Fibroblast of upper back skin (primary cell): ENCODE measurements around the gene NPSR1.
A peak's percentile ranks its signal among the peaks of the same experiment; 100 is the strongest.
"Not testable (repeated sequence)": the region's sequence is repeated elsewhere in the genome, so short reads cannot be mapped to it uniquely, and the experiment has no call there.

Experiments
- DNase-seq: peaks from one replicate; pipeline ENCODE4 v3.0.0-alpha.2; 2013

The NPSR1 gene

DNA sequence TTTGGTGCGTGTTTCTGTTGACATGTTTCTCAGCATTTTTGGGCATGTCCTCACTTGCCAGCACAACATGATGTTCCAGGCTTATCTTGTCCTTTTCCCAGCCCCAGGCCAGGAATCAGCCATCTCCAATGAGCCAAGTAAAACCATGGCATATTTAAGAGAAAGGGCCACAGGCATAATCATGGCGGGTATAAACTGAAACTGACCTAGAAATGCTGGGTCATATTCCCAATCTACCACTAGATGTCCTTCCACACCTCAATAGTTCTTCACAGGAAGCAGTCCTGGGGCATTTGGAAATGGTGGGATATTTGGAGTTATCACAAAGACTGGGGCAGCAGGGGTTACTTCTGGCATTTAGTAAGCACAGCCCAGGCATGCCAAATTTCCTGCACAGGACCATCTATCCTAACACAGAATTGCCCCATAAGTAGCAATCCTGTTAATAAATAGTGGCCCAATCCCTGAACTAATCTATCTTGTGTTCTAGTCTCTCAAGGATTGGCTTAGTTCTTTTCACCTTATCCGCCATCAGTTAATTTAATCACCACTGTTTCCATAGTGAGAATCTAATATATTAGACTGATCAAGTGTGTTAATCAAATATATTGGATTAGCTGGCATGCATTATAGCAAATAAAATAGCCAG lies 101.6 kb downstream of the NPSR1 start:
- peak; percentile 53 for DNase-seq

DNA sequence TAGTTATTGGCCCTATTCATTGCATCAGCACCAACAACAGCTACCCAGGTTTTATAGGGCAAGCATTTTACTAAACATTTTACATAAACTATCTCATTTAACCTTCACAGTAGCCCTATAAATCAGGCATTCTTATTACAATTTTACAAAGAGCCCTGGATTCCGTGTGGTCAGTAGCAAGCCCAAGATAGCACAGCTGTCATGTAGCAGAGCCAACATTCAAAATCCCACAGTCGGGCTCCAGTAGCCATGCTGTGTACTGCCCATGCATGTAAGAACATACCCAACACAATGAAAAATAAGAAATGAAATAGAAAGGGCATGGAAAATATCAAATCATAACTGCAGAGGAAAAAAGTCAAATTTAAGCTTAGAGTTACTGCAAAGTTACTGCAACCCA lies 102.3 kb downstream of the NPSR1 start:
- no peak for DNase-seq

DNA sequence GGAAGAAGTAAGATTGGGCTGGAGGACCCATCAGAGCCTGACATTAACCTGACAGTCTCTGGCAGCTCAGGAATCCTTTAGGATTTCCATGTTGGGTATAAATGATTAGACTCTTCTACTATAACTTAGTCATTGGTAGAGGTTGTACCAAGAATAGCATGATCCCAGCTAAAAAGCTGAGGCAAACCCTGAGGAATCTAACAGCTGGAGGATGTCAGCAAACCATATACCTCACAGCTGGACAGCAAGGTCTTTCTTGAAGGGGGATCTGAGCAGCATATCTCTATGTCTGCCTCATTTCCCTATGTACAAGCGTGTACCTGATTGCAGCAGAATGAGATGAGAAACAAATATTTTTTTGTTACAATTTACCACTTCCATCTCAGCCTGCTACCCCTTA lies 103.2 kb downstream of the NPSR1 start:
- peak; percentile 34 for DNase-seq

DNA sequence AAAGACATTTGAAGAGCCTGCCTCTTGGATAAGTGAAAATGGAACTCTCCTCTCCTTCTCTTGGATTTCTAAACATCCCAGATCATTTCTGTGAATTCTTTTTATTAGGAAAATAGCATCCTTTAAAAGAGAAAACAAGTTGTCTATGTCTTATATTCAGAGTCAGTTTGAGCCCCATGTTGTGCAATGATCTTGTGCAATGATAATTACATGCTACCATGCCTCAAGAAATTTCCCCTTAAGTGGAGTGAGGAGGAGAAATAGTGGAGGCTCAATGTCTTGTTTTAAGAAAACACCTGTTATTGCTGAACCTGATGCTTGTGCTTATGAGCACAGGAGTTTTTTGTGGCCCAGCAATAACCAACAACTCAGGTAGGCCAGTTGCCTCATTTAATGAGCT lies 103.6 kb downstream of the NPSR1 start:
- DNase-seq = no peak

DNA sequence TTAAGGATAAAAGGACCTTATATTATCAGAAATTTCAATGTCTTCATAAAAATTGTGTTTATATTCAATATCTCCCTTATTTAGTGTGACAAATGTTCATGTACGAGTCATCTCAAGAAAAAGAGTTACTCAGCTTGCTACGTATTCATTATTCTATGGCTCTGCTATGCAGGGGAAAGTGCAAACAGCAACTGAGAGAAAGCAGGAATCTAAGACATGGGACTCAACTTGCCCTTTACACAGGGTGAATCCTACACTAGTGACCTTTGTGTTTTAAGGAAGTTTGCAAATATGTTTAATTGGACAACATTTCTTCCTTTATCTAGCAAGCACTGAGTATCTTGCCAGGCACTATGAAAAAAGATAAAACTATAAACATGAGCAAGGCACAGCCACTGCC lies 104.7 kb downstream of the NPSR1 start:
- peak; percentile 31 for DNase-seq

DNA sequence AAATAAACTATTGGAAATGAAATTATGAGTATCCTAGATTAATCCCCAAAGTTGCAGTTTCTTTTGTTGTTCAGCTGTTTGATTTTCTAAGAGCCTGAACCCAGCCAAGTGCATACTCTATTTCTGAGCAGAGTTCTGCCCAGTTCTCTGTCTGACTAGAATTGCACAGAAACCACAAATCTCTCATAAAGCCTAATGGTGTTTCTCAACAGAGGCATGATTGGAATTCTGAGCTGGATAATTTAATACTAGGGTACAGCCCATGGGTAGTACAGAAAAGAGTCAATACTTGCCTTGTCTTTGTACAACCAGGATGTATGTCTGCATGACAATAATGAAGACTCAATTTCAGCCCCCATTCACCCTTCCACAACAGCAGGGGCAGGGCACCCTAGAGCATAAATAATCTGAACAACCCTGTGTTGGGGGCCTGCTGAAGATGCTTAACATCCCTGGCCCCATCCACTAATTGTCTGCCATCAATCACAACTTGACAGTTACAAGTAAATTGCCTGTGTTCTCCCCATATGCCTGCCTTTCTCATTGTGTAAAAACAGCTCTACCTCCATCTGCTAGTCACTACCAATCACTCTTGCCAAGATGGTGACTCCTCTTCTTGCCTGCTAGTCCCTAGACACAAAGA lies 114.4 kb downstream of the NPSR1 start:
- DNase-seq = peak; percentile 28

DNA sequence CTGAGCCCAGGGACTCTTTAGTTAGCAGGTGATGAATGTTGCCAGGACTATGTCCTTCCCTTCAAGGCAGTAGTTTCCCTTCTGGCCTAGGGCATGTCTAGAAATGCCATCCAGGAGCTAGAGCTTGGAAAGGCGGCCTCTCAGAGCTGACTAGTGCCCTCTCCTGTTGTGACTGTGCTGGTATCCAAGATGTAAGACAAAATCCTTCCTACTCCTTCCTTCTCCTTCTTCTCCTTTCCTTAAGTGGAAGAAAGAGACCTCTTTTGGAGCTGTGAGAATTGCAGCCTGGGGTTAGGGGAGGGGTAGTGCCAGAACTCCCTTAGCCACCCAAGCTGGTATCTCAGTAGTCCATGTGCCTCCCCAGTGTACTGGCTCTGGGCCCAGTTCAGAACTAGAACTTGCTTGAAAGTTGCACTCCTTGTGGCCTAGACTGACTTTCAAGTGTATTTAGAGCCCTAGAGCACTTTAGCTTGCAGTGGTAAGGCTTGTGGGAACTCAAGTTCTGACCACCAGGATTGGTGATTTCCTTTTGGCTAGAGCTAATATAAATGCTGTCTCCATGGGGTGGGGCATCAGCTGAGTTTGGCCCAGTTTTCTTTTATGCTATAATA lies 118.8 kb downstream of the NPSR1 start:
- DNase-seq = no peak

DNA sequence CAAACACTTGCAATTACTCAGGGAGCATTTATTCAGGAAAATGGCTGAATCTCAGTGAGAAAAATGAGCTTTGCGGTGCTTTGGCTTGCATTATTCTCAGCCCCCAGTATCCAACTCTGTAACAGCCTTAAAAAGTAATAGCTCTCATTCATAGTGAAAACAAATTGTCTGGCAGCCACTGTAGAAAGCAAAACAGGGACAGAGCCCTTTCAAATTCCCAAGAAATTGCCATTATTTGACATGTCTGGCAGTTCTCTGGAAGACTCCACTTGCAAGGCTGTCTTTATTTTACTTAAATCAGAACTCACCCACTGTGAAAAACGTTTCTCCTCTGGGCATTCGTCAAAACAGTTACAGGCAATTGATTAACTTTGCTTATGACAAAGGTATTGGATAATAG lies 122.5 kb downstream of the NPSR1 start:
- no peak for DNase-seq

DNA sequence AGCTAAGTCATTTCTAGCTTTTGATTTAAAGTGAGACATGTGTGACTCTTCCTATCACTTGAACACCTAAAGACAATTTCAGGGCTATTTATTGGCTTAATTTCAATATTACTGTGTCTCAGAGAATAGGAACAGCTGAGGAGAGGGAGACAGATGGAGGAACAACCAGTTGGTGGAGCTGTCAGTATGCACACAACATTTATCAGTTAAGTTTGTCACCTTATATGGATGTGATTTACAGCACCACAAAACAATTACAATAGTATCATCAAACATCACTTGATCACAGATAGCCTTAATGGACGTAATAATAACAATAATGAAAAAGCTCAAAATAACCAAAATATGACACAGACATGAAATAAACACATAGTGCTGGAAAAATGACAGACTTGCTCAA lies 129.6 kb downstream of the NPSR1 start:
- no peak for DNase-seq

DNA sequence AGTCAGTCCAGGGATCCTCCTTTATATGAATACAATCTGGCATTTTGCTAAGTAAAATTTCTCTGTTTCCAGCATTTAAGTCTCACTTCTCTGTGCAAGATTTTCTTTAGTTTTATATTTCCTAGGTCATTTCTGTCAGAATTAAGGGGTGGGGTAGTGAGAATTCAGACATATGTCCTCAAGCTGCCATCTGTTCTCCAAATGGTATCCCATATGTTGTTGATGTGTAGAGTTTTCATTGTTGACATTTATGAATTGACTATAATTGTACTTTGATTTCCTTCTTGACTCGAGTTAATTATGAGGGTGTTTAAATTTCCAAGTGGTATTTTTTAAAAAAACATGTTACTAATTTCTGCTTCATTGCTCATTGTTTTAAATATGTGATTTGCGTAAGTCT lies 148.8 kb downstream of the NPSR1 start:
- no peak for DNase-seq

DNA sequence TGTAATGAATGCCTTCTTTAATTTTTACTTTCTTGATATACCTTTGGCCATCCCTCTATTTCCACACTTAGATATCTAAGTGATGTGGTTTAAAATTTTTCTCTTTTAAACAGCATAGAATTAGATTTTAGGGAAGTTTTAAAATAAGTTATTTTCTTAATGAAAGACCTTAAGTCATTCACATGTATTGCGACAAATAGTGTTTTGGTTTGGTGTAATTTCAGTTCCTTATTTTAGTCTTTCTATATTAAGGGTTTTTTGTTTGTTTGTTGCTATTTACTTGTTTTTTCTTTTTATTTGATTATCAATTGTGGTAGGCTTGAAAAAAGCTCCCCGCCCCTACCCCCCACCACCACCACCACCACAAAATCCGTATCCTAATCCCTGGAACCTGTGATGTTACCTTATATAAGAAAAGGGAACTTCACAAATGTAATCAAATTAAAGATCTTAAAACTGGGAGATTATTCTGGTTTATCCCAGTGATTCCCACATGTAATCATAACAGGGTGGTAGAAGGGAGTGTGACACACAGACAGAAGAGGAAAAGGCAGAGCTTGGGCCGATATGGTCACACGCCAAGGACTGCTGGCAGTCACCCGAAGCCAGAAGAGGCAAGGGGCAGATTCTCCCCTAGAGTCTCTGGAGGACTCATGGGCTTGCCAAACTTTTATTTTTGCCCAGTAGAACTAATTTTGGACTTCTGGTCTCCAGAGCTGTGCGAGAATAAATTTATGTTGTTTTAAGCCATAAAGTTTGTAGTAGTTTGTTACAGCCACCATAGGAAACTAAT lies 149.7 kb downstream of the NPSR1 start:
- no peak for DNase-seq

DNA sequence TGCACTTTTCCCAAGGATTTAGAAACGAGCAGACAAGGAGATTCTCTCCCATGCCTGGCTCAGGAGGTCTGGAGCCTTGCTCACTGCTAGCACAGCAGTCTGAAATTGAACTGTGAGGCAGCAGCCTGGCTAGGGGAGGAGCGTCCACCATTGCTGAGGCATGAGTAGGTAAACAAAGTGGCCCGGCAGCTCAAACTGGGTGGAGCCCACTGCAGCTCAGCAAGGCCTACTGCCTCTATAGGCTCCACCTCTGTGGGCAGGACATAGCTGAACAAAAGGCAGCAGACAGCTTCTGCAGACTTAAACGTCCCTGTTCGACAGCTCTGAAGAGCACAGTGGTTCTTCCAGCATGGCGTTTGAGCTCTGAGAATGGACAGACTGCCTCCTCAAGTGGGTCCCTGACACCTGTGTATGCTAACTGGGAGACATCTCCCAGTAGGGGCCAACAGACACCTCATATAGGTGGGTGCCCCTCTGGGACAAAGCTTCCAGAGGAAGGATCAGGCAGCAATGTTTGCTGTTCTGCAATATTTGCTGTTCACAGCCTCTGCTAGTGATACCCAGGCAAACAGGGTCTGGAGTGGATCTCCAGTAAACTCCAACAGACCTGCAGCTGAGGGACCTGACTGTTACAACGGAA lies 156.3 kb downstream of the NPSR1 start:
- DNase-seq = not testable (repeated sequence)

DNA sequence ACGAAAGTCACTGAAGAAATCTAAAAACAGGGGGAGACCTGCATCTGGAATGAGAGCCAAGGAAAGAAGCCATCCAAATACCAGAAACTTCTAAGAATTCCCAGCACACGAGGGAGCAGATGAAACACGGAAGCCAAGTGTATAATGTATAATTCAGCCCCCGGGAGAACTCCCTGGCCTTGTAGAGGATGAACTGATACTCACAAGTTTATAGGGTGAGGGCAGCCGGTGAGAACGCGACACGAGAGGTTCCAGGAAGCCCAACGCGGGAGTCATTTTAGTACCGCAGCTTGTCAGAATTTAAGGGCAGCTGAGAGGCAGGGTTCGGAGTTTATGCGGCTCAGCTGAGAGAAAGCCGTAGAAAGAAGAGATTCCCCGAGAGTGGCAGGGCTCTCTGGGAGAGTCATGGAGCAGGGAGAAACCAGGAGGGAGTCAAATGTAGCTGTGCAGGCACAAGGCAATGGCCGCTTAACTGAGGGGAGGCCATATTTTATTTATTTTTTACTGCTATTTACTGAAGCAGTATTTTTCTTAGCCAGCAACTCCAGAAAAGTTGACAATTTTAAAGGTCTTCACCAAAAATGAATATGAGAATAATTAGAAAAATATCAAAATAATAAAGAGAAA lies 164.0 kb downstream of the NPSR1 start:
- no peak for DNase-seq

DNA sequence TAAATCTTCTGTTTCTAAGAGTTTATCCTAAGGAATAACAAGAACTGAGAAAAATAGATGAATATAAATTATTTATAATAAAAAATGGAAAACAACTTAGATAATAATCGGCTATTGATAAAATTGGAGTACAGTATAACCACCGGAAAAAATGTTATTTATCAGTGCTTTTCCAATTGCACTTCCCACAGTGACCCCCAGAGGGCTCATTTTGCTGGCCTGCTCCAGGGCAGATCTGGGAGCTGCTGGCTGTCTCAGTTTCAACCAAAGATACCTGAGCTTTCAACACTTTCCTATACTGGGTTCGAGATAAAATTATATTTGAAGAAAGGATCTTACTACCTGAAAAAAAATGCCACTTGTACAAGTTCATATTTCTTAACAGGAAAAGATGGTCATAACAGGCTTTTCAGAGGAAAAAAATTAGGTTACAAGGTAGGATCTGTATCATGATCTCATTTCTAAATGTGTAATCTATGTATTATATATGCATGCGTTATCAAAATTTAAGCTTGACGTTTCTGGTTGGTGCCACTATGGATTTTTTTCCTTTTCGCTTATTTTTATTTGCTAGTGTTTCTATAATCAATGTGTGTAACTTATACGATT lies 165.7 kb downstream of the NPSR1 start:
- DNase-seq = peak; percentile 48

DNA sequence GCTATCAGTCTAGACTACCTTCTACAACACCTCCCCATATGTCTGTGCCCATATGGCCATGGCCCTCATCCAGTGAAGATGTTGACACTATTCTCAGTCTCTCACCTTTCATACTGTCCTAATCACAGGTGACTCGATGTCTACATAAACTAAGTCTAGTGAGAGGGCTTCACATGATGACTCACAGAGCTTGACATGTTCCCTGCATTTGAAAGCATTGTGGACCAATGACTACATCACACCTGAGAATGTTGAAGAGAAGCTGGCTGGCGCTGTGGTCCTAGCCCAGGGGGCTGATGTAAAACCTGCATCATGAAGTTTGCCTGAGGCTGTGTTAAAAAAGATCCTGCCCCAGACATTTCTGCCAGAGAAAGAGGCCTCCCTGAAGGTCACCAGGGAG lies 167.2 kb downstream of the NPSR1 start:
- DNase-seq = no peak

DNA sequence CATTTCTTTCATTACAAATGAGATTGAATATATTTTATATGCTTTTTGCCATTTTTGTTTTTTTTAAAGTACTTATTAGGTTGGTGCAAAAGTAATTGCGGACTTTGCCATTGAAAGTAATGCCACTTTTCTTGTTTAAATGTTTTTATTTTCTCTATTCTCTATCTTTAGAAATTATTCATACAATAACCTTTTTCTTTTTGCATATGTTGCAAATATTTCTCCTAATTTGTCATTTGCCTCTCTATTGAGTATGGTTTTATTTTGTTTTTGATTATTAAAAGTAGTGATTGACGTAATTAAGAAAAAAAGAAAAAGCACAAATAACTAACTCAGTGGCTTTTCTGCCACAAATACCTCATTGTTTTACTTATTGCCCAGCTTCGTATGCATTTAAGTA lies 172.4 kb downstream of the NPSR1 start:
- no peak for DNase-seq

DNA sequence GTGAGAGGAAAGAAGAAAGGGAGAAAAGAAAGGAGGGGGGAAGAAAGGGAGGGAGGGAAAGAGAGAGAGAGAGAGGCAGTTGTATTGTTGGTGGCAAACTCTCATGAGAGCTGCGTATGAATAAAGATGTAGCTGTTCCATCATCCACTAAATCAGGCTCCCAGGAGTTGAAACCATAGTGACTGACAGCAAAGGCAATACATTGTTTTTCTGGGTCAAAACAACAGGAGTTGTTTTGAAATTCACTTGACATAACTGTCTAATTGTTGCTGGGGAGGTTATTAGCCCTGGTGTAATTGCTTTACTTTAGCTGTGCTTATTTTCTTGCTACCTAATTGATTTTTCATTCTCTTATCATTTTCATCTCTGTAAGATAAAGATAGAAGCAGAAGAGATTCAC lies 173.4 kb downstream of the NPSR1 start:
- DNase-seq = no peak

DNA sequence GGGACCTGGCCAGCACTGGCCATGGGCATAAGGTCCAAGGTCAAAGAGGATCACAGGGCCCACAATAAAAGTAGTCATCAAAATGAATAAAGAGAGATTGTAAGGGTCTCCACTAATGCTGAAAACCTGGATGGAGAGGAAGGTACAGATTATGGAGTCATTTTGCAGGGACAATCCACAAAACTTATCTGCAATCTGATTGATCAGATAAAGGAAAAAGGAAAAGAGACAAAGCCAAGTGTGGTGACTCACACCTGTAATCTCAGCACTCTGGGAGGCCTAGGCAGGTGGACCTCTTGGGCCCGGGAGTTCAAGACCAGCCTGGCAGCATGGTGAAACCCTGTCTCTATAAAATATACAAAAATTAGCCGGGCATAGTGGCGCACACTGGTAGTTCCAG lies 174.0 kb downstream of the NPSR1 start:
- DNase-seq = no peak

DNA sequence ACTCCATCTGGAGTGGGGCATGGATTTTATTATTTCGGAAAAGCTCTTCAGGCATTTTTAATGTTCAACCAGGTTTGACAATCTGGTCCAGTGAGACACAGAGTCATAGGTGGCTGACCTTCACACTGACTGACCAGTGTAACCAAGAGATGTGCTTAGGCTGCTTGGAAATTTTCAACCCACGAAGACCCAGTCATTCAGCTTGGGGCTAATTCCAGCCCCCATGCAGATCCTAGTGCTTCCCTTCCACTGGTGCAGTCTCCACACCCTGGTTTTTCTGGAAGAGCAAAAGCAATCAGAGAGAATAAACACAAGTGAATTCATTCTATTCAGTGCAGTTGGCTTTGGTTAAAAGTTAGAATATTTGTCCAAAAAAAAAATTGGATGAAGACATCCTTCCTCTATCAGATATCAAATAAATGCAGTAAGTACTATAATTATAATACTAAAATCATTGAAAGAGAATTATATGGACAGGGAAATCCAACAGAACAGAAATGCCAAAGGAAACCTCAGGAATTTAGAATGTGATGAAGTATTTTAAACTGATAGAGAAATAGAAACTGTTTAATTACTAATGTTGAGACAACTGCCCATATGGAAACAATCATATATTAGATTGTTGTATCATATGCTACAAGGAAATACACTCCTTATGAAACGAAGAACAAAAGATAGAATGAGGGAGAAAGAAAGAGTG lies 178.0 kb downstream of the NPSR1 start:
- DNase-seq = peak; percentile 44

DNA sequence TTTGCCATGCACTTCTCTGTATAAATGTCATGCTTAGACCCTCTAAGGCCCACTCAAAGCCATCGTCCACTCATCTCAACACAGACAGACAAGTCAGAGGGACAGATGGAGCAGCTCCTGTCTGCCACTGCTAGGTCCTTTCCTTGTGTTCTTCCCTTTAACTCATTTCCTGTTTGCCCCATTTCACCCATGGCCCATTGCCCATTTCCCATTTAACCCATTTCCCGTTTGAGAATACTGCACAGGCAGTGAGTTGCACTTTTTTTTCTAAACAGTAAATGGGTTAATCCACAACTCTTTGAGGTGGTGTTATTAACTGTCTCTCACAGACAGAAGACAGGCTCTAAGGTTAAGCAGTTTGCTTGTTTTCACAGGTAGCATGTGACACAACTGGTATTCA lies 179.3 kb downstream of the NPSR1 start:
- DNase-seq = no peak

DNA sequence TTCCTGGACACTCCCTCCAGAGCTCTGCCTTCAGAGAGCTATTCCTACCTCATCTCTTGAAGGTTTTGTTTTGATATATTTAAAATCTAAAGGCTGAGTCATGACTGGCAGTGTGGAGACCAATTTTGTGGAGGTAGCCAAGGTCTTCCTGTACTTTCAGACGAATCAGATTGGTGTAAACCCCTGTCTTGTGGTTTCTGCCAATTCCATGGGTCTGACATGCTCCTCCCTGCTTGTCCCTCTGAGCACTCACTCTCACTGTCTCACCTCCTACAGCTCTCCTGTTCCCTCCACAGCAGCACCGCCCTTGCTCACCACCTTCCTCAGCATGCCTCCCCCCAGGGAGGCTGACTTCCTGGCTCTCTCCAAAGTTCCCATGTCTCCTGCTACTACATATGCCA lies 179.8 kb downstream of the NPSR1 start:
- DNase-seq = peak; percentile 43

DNA sequence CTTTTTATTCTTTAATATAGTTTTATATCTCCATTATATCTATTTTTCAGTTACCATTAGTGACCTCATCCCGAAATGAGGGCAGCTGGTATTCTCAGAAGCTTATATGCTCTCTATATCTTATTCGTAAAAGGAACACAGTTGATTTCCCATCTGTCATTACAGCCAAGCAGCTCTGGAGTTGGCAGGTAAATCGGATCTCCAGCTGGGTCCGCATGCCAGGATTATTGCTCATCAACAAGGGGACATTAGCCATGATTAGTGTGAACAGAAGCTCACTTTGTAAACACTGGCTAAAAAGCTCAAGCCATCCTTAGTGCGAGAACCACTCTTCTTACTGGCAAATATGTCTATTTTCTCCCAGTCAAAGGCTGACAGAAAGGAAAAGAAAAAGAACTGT lies 180.3 kb downstream of the NPSR1 start:
- DNase-seq = peak; percentile 26
